NCI-H345 treated with DMSO at 0.1 percent for 48 hours (cell line): ENCODE results near the gene SMTN.
A peak's percentile ranks its signal among the peaks of the same experiment; 100 is the strongest.

Experiments
- DNase-seq: peaks from one replicate; lab custom pipeline; 2025; ENCODE audit not compliant: unreplicated experiment; lab: John Stamatoyannopoulos, UW

SMTN gene

DNA sequence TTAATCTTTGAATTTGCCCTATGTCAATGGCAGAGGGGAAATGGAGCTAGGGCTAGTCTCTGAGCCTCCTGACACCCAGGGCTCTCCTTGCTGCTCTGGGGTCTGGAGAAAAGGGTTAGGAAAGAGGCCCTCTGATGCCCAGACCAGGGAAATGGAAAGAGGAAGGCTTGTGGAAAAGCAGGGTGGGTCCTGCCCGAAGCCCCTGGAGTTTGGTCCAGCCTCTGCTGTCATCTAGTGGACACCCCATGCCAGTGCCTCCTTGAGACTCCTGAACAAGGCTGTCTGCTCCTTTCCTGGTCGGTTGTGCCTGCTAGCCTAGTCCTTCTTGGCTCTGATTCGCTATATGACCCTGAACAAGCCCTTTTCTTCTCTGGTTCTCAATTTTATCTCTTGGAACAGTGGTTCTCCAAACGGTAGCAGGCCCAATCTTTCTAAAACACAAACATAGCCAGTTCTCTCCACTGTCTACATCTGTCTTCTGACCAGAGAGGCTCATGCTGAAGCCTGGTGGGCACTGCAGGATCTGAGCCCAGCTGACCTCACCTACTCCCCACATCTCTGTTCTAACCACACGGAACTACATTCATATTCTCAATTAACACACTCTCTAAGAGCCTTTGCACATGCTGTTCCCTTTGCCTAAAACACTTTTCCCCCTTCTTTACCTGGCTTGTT is 68.0 kb downstream of the SMTN start:
- DNase-seq, result peak; percentile 36

DNA sequence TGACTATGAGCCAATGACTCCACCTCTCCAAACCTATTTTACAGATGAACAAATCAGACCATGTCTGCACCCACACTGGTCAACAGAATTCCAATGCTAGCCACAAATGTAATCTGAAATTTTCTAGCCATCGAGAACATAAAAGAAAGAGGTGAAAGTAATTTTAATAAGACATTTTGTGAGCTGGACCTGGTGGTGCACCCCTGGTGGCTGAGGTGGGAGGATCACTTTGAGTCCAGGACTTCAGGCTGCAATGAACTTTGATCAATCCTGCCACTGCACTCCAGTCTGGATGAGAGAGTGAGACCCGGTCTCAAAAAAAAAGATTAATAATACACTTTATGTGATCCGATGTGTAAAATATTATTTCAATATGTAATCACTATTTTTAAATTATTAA is 69.5 kb downstream of the SMTN start:
- no peak for DNase-seq

DNA sequence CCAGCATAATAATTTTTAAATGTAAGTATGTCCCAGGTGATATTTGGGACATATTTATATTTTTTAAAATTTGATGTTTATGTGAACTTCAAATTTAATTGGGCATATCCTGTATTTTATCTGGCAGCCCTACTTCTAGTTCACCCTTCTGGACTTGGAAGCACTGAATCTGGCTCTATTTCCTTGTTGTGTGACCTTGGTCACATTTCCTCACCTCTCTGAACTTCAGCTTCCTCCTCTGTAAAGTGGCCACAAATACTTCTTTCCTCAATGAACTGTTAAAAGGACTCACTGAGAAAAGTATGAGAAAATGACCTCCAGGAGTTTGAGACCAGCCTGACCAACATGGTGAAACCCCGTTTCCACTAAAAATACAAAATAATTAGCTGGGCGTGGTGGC is 70.8 kb downstream of the SMTN start:
- DNase-seq, result no peak

DNA sequence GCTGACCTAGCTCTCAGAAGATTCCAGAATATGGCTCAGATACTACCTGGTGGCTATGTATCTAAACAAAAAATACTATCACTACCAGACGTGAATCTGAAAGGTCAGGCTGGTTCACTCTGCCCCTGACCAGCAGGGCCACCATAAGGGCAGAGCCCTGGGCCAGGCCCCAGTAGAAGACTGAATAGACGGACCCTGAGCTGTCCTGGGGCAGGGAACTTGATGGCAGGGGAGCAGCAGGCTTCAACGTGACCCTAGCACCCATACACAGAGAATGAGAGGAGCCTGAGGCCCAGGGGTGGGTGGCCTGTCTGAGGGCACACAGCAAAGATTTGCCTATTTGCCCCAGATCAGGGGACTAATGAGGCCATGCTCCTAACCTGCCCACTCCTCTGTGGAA is 72.2 kb downstream of the SMTN start:
- no peak for DNase-seq
